G401 (cell line): Measurements from ENCODE around the gene COL13A1. TPM values are rescaled to one million over a fixed set of nuclear protein-coding genes. Genes with fewer than 3 reads are reported as not detected.

Experiments
- DNase-seq: peaks from one replicate; pipeline ENCODE4 v3.0.0-alpha.2; 2015; ENCODE audit warnings: low spot score
- in situ Hi-C: cut with HindIII; loops from 2 replicates; pipeline ENCODE4 v1.10.0; 2016; ENCODE audit warnings: low sequenced_read_pairs, mixed read lengths
- total RNA-seq: library from RNA; depleted of rRNA; stranded (reverse); fragments of >200 nt; shearing (Covaris generic); gene quantifications from 2 replicates; pipeline ENCODE4 v1.2.3, GENCODE V29; 2014; rRNA removed

The COL13A1 gene
- total RNA-seq, 1 experiment from 2014 or later, result 0.17 TPM

GRCh38 chr10:69968830-69969229 lies 167.1 kb downstream of the COL13A1 start:
- DNase-seq, result peak; percentile 51
- in situ Hi-C loops, result no loop called here

GRCh38 chr10:69969977-69970376 lies 168.3 kb downstream of the COL13A1 start:
- no peak for DNase-seq
- in situ Hi-C loops, result no loop called here

- in situ Hi-C loops, result no loop called here
- no peak for DNase-seq
These were observed 171.3 kb downstream of the COL13A1 start for GRCh38 chr10:69972981-69973397.

- no peak for DNase-seq
- in situ Hi-C loops, result no loop called here
These were observed 172.0 kb downstream of the COL13A1 start for GRCh38 chr10:69973678-69974077.

DNA sequence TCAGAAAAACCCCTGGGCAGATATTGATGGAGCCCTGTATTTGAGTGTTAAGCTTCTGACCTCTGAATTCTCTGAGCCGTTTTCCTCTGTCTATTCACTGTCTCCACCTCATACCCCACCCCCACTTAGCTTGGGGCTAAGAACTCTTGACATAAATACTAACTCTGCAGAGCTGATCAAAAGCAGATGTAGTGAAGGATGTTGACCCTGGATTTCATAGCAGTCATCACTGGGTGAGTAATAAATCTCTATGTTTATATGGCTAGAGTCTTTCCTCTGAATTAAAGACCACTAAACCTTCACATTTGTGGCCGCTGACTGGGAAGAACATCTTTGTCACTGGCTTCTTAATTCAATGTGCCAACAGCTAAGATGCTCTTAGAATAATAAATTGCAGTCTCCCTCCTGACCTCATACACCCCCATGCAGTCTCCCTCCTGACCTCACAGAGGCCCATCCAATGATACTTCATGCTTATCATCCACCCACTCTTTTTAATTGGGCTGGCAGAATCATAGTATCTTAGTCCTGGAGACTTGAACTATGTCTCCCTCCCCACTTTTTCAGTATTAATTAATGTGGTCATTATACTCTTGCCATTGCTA lies 172.9 kb downstream of the COL13A1 start:
- DNase-seq, result no peak
- in situ Hi-C loops, result no loop called here

DNA sequence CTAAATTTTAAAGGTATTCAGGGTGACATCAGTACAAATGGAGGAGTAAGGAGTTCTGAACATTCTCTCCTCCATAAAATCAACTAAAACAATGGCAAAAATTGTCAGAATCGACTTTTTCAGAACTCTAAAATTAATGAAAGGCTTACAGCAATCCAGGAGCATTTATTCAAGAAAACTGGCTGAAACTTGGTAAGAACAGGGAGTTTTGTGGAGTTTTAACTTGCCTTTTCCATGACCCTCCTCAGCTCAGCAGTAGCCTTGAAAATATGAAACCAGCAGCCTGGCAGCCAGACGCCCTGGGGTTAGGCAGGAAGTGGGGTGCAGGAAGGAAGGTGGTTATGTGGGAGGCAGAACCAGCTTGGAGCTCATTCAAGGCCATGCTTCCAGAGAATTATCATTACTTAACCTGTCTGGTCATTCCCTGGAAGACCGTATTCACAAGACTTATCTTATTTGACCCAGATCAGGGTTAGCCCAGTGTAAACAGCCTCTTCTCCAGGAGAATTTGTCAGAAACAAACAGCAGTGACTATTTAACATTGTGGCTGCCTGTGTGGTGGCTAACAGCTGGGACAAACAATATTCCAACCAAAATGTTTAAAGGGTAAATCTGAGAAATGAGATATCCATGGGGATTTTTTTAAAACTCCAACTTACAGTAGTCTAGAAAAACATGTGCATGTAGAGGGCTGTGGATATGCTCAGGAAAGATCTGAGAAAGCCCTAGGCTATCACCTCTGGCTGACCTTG lies 175.3 kb downstream of the COL13A1 start:
- in situ Hi-C loops, result no loop called here
- DNase-seq, result no peak

DNA sequence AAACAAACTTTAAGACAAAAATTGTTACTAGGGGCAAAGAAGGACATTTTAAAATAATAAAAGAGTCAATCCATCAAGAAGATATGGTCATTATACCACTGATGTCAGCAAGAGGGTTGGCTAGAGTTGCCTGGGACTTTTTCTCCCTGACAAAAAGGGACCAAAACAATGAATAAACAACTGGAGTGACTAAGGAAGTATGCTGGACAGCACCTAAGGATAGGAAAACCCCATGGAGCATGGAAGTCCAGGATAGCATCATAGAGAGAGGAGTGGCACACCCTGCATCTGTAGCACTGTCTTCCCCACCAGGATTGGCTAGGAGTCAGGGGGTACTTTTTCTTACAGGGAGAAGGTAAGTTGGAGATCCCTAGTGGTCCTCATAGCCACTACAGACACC lies 177.5 kb downstream of the COL13A1 start:
- no peak for DNase-seq
- in situ Hi-C loops, result no loop called here

DNA sequence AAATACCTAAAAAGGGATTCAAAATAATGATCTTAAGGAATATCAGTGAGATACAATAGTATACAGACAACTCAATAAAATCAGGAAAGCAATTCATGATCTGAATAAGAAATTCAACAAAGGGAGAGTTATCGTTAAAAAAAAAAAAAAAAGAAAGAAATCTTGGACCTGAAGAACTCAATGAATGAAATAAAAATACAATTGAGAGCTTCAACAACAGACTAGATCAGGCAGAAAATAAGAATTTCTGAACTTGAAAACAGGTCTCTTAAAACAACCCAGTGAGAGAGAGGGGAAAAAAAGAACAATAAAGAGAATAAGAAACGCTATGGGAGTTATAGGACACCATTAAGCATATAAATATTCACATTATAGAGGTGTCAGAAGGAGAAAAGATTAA lies 179.0 kb downstream of the COL13A1 start:
- in situ Hi-C loops, result no loop called here
- DNase-seq, result no peak

DNA sequence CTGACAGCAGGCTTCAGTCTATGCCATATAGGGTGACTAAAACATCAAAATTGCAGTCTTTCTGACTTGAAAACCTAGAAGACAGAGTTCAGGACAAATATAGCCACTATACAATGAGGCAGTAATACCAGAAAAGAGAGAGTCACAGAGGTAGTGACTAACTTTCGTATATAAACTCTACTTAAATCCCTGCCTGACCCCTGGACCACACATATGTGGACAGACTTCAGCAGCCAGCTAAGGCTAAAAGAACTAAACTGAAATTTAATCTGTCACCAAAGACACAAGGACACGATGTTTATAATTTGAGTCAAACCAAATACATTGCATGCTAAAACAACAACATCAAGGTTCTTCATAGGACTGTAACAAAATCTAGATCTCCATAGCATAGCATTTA lies 186.4 kb downstream of the COL13A1 start:
- in situ Hi-C loops, result no loop called here
- DNase-seq, result no peak

DNA sequence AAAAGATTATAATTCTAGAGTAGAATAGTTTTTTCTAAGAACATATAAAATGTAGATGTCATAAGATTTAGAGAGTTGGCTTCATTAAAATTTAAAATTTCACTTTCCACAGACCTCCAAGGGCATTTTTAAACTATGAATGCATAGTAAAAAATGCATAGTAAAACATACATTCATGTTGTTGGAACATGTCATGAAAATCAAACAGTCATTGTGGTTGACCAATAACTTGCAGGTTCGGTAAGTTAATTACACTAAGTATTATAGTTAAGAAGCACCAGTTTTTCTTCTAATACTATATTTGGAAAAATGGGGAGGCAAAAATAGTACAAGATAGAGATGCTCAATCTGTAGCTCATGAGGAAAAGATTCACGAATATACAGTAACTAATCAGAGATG lies 189.4 kb downstream of the COL13A1 start:
- in situ Hi-C loops, result no loop called here
- DNase-seq, result no peak

- peak; percentile 24 for DNase-seq
- in situ Hi-C loops, result no loop called here
These were observed 192.6 kb downstream of the COL13A1 start for GRCh38 chr10:69994262-69994661.

DNA sequence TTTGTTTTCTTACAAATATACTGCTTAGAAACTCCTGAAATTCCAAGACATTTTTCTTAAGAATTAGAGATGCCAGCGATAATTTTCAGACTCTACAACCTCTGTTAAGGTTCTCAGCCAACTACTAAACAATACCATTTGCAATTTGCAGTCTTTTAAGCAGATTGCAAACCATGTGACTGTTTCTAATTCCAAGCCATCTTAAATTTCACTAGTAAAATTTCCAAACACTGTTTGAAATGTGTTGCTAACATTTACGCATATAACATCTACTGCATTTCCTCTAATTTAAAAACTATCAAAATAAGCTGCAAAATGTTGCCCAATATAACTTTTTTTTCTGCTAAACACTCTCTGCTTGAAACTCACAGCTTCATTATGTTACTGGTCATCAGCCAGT lies 194.9 kb downstream of the COL13A1 start:
- in situ Hi-C loops, result no loop called here

GRCh38 chr10:70000262-70000661 lies 198.6 kb downstream of the COL13A1 start:
- DNase-seq, result no peak
- in situ Hi-C loops, result no loop called here

More for the DNA sequence above, 194.9 kb downstream of the COL13A1 start:
- DNase-seq, result no peak

GRCh38 chr10:70007116-70007820 lies 205.6 kb downstream of the COL13A1 start:
- DNase-seq, result no peak
- in situ Hi-C loops, result no loop called here

Other genes starting within 250 kb of the COL13A1 start
- gene NEUROG3, start 228.5 kb upstream of the COL13A1 start, total RNA-seq, result not detected in 2 replicates
- gene FAM241B, start 171.7 kb upstream of the COL13A1 start, total RNA-seq, result 27.8 and 36.7 TPM in 2 replicates